Activated CD4-positive, alpha-beta T cell treated with anti-CD3 and anti-CD28 coated beads, Interleukin-2, amount 50 U/mL, for 16 hours (primary cell): ENCODE measurements around the gene OGFR.

Experiments used
- DNase-seq: peaks from one replicate; pipeline ENCODE4 v3.0.0-alpha.2; 2020

The OGFR gene

DNA sequence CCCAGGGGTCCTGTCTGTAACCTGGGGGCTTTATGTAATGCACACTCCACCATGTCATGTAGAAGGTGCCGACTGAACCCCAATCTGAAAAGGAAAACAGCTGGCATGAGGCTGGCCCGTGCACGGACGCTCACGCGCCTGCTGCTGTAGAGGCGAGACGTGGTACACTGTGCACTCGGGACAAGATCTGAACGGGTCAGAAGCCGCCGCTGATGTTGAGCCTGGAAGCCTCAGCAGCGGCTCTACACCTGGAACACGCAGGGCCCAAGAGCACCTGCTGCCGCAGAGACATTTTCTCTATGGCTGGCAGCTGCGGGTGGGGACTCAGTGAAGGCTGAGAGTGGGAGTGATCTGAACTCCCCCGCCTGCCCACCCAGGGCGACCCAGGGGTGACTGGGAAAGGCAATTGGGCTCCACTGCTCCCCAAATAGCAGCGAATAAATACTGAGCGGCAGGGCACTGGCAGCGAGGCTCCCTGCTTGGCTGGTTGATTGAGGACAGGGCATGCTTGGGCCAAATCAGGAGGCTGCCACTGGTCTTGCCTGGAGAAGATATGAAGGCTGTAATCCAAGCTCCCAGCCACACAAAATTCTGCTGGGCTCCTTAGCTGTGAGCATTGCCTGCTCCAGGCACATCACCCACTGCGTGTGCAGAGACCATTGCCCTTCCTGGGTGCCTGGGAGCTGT lies 2.5 kb upstream of the OGFR start:
- DNase-seq: no peak

GRCh38 chr20:62804021-62804626 lies 511 bp upstream of the OGFR start:
- no peak for DNase-seq

- DNase-seq: no peak
Measured at GRCh38 chr20:62805155-62805710, 598 bp downstream of the OGFR start.

- no peak for DNase-seq
Measured at GRCh38 chr20:62805711-62806382, 1.2 kb downstream of the OGFR start.

DNA sequence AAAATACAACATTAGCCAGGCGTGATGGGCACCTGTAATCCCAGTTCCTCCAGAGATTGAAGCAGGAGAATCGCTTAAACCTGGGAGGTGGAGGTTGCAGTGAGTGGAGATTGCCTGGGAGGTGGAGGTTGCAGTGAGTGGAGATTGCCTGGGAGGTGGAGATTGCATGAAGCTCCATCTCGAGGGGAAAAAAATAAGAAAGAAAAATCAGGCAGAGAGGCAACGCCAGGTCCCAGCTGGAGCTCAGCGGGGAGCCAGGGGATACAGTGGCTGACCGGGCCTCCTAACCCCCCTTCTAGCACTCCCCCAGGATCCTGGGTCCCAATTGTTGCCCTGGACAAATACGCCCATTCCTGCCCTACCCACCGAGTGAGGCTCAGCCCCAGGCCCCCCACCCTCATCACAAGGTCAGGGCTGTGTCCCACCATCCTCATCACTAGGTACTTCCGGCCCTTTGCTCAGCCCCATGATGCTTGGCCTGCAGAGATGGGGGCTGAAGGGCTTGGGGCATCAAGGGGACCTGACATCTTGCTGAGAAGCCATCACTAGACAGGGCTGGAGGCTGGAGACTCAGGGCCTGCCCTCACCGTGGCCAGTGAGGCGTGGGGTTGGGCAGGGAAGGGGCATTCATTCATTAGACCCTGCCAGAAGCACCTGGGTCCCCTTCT lies 1.9 kb downstream of the OGFR start:
- no peak for DNase-seq

DNA sequence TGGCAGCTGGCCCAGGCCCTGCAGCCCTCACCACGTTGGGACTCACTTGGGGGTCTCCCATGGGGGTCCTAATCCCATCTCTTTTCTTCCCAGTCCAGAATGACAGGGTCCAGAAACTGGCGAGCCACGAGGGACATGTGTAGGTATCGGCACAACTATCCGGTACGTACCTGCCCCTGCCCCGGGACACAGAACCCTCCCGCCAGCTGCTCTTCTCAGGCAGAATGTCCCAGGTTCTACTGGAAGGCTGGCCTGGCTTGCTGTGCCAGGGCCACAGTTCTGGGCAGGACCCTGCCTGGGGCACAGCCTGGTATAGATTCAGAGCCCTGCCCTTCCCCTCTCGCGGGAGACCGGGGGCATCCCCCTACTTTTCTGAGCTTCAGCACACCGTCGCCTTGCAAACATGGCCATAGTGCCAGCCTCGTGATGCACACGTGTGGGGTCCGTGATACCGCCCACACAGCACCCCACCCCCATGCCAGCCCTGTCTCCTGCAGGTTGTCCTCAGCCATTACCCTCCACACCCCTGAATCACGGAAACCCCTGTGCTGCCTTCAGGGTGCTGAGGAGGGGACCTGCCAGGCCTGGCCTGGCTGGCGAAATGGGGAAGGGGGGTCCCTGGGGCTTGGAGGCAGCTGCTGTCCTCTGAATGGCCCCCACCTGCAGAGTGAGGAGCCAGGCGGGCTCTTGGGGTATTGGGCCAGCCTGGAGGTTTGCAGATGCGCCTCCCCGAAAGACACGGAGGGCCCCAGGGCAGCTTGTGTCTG lies 3.0 kb downstream of the OGFR start:
- no peak for DNase-seq

DNA sequence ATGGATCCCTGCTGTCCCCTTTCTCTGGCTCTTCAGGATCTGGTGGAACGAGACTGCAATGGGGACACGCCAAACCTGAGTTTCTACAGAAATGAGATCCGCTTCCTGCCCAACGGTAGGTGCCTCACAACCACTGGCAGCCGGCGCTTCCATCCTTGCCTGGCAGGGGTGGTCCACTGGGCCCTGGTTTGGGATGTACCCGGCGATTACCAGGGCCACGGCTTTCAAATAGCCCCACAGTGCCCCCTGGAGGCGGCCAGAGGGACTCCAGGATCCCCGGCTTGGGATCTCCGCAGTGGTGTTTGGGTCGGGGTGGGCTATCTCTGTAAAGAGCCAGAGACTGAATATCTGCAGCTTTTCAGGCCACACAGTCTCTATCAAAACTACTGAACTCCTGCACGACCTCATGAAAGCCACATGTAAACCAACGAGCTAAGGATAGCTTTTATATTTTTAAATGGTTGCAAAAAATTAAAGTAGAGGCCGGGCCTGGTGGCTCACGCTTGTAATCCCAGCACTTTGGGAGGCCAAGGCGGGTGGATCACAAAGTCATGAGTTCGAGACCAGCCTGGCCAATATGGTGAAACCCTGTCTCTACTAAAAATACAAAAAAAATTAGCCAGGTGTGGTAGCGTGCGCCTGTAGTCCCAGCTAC lies 3.7 kb downstream of the OGFR start:
- DNase-seq: peak; percentile 77

DNA sequence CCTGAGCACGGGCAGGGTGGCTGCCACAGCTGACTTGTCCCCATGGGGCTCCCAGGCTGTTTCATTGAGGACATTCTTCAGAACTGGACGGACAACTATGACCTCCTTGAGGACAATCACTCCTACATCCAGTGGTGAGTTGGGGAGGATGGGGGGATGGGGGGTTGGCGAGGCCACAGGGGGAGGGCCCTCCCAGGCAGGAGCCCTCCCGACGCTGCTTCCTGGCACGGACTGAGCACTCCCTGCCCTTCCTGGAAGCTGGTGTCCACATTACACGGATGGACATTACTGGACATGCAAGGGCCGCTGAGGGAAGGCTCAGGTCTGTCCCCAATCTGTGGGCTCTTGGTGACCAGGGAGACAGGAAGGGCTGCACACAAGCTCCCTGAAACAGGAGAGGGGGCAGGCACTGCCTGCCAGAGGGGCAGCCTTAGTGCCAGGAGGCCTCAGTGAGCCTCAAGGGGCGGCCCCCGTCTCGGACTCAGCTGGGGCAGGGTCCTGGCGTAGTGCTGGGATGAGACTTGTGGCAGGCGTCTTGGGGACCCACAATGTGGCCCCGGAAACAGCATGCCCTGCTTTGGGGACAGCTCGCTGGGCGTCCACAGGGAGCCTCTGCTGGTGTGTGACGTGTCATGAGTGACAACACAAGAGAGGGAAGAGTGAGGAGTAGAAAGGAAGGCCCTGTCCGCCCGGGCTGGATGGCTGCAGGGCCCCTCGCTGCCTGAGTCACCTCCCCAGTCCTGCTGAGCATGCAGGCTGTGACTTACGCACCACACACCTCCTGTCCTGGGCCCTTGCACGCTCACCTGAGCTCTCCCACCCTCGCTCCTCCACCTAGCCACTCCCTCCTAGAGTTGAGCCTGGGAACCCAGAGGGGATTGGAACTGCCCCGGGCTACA lies 5.1 kb downstream of the OGFR start:
- no peak for DNase-seq

- no peak for DNase-seq
Measured at GRCh38 chr20:62811320-62811719, 6.7 kb downstream of the OGFR start.

GRCh38 chr20:62811720-62812119 lies 7.1 kb downstream of the OGFR start:
- DNase-seq: no peak

- DNase-seq: no peak
Measured at GRCh38 chr20:62812181-62812906, 7.7 kb downstream of the OGFR start.

GRCh38 chr20:62812907-62813200 lies 8.2 kb downstream of the OGFR start:
- no peak for DNase-seq

DNA sequence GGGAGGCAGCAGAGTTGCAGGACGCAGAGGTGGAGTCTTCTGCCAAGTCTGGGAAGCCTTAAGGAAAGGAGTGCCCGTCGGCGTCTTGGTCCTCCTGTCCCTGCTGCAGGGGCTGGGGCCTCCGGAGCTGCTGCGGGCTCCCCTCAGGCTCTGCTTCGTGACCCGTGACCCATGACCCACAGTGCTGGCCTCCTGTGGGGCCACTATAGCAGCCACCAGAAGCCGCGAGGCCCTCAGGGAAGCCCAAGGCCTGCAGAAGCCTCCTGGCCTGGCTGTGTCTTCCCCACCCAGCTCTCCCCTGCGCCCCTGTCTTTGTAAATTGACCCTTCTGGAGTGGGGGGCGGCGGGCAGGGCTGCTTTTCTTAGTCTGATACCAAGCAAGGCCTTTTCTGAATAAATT lies 9.0 kb downstream of the OGFR start:
- DNase-seq: no peak

GRCh38 chr20:62814060-62814708 lies 9.5 kb downstream of the OGFR start:
- no peak for DNase-seq

DNA sequence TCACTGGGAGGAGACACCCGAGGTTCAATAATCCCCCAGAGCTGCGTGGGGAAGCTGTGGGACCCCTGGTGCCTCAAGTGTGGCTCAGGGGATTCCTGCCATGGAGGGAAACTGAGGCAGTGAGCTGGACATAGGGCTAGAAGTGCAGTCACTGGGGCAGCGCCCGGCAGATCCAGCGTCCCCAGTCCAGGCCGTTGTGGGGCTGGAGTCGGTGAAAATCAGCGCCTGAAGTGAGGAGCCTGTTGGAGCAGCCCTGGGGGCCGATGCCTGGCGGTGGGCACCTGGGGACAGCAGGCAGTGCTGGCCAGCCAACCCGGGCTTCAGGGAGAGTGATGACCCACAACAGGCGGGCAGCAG lies 10.1 kb downstream of the OGFR start:
- no peak for DNase-seq

GRCh38 chr20:62815066-62815991 lies 10.7 kb downstream of the OGFR start:
- no peak for DNase-seq

GRCh38 chr20:62816031-62816883 lies 11.6 kb downstream of the OGFR start:
- DNase-seq: no peak
